CD4-positive, alpha-beta T cell (primary cell): ENCODE data around the gene SNX25. TPM values are rescaled to one million over a fixed set of nuclear protein-coding genes. Genes with fewer than 3 reads are reported as not detected.
A peak's percentile ranks its signal among the peaks of the same experiment; 100 is the strongest.

ENCODE experiments used
- ATAC-seq: fragments of 200-7000 bp; cut with Tn5 transposase; one replicate; pipeline ENCODE4 v1.10.0; 2022; ENCODE audit warnings: mild to moderate bottlenecking; ENCODE audit not compliant: poor library complexity
- CTCF ChIA-PET: fragments of 350-600 bp; sonication (Branson Sonifier 250); formaldehyde crosslinking; loops from one replicate; lab custom pipeline; 2021; ENCODE audit warnings: antibody characterized with exemption, inconsistent platforms; lab: Charles Lee
- POLR2A ChIA-PET: fragments of 350-600 bp; sonication (Branson Sonifier 250); formaldehyde crosslinking; loops from one replicate; lab custom pipeline; 2021; ENCODE audit warnings: antibody characterized with exemption, inconsistent platforms; lab: Charles Lee
- DNase-seq, 14 experiments: peaks; one replicate each; pipeline ENCODE4 v3.0.0-alpha.2; 2013 to 2020; ENCODE audit warnings: mixed read lengths in 2 of 14
- H3K27ac ChIP-seq, 2 donors: one replicate each; pipeline versions ENCODE4 v1.5.1 to v1.7.0; 2013; ENCODE audit warnings: low read length in 2 of 2, low read depth in 1 of 2, mild to moderate bottlenecking in 1 of 2
- H3K27me3 ChIP-seq, 2 experiments: 1 replicate in 1 of 2; 2 replicates in 1 of 2; pipeline versions ENCODE4 v1.6.1 to v1.7.0; 2013; ENCODE audit warnings: low read length in 2 of 2, control low read depth in 1 of 2, mild to moderate bottlenecking in 1 of 2, moderate library complexity in 1 of 2; ENCODE audit not compliant: insufficient read depth in 2 of 2, control insufficient read depth in 1 of 2
- H3K36me3 ChIP-seq: one replicate; pipeline ENCODE4 v1.6.1; 2013; ENCODE audit warnings: low read length, control low read depth; ENCODE audit not compliant: insufficient read depth
- H3K4me1 ChIP-seq: one replicate; pipeline ENCODE4 v1.6.1; 2013; ENCODE audit warnings: low read length, control low read depth; ENCODE audit not compliant: insufficient read depth
- H3K4me3 ChIP-seq: one replicate; pipeline ENCODE4 v1.5.1; 2013; ENCODE audit warnings: mild to moderate bottlenecking, low read length, moderate library complexity
- H3K9me3 ChIP-seq, 2 experiments: 1 replicate in 1 of 2; 2 replicates in 1 of 2; pipeline versions ENCODE4 v1.6.1 to v1.7.0; 2013; ENCODE audit warnings: low read length in 2 of 2, mild to moderate bottlenecking in 2 of 2, control low read depth in 1 of 2, moderate library complexity in 1 of 2; ENCODE audit not compliant: control insufficient read depth in 1 of 2, insufficient read depth in 1 of 2
- H3K27ac Mint-ChIP-seq: one replicate; pipeline ENCODE4 v1.8.0; 2020; ENCODE audit warnings: mixed read lengths
- H3K27me3 Mint-ChIP-seq: one replicate; pipeline ENCODE4 v1.8.0; 2021; ENCODE audit warnings: mixed read lengths
- H3K36me3 Mint-ChIP-seq: one replicate; pipeline ENCODE4 v1.8.0; 2021; ENCODE audit warnings: low read depth, mixed read lengths
- H3K4me1 Mint-ChIP-seq: one replicate; pipeline ENCODE4 v1.8.0; 2021; ENCODE audit warnings: low read depth, mixed read lengths
- H3K4me3 Mint-ChIP-seq: one replicate; pipeline ENCODE4 v1.8.0; 2020; ENCODE audit warnings: mild to moderate bottlenecking, mixed read lengths
- H3K9me3 Mint-ChIP-seq: one replicate; pipeline ENCODE4 v1.8.0; 2020; ENCODE audit warnings: mixed read lengths
- CTCF ChIP-seq: fragments of 200-600 bp; IDR thresholded peaks from one replicate; pipeline ENCODE4 v1.8.0; 2022; ENCODE audit warnings: antibody characterized with exemption, mild to moderate bottlenecking
- intact Hi-C, 2 experiments: fragments of 100-400 bp; cut with DNase I in 1 of 2; cut with micrococcal nuclease in 1 of 2; formaldehyde crosslinking; loops; one replicate each; pipeline versions ENCODE4 v1.15.1 to v1.9.0; 2023 to 2025; cut with DNase I, micrococcal nuclease
- total RNA-seq, 174 experiments: library from RNA in 2 of 174; stranded (reverse) in 2 of 174; gene quantifications; one replicate each; pipeline ENCODE4 v1.2.3 and lab custom pipeline; 2021 to 2026

SNX25 gene
- total RNA-seq, 2 experiments from 2014 or later: 7.9 to 9.1 TPM

- H3K4me3 Mint-ChIP-seq: peak within 1 kb of the TSS; percentile 92
- peak within 1 kb of the TSS; percentile 92 for H3K27ac Mint-ChIP-seq
- DNase-seq (peak in 4 of 14 experiments; percentile 1 to 12 (median 3)), ATAC-seq (no peak)
- no peaks in the 10 kb centered on the region for H3K9me3 Mint-ChIP-seq
- TF ChIP-seq CTCF: no peak
- no peaks in the 10 kb centered on the region for H3K27me3 Mint-ChIP-seq
- Histone ChIP-seq H3K36me3 (peaks cover 9% of the 10 kb centered on the region), H3K4me3 (peak within 1 kb of the TSS; percentile 88), H3K27ac (peak within 1 kb of the TSS; percentile 93 to 97), H3K4me1 (peaks cover 11% of the 10 kb centered on the region), H3K9me3 (no peaks in the 10 kb centered on the region), H3K27me3 (no peaks in the 10 kb centered on the region)
- intact Hi-C loops: loop anchor here (1.0 to 10.0 kb wide), 7 partner anchors 28 to 1892 kb away; partner anchors contain the start of genes CCDC110 (in 1 of the 2), CFAP97 (in 1 of the 2), CYP4V2 (in 1 of the 2) and ING2 (in 1 of the 2)
- H3K36me3 Mint-ChIP-seq: peaks cover 34% of the 10 kb centered on the region
- POLR2A ChIA-PET: interaction anchor here (0.7 to 4.9 kb wide), 15 partner anchors 8 to 794 kb away, joined by 3 to 88 read pairs (median 5); partner anchors contain the start of genes CYP4V2, SNX25 and UFSP2
- H3K4me1 Mint-ChIP-seq: peaks cover 17% of the 10 kb centered on the region
- CTCF ChIA-PET: interaction anchor here (1.8 to 1.9 kb wide), 3 partner anchors 9 to 201 kb away, joined by 4 to 9 read pairs (median 6); partner anchors contain the start of gene UFSP2
Measured at GRCh38 chr4:185396724-185397385, 187.5 kb downstream of the SNX25 start, which contains the start of gene ANKRD37. ANKRD37 (plus strand) TSS chr4:185396841; CDS start chr4:185396924, 83 bp downstream.

GRCh38 chr4:185398618-185399017 is 189.2 kb downstream of the SNX25 start:
- Mint-ChIP-seq H3K4me1 (peaks cover 17% of the 10 kb centered on the region), H3K9me3 (no peaks in the 10 kb centered on the region), H3K27me3 (no peaks in the 10 kb centered on the region), H3K4me3 (peak overlapping the region; percentile 17), H3K36me3 (peaks cover 46% of the 10 kb centered on the region), H3K27ac (peak overlapping the region; percentile 25)
- Histone ChIP-seq H3K4me1 (peaks cover 11% of the 10 kb centered on the region), H3K27ac (no peak overlapping the region), H3K9me3 (no peaks in the 10 kb centered on the region), H3K36me3 (peaks cover 17% of the 10 kb centered on the region), H3K4me3 (no peak overlapping the region), H3K27me3 (no peaks in the 10 kb centered on the region)
- ChIA-PET POLR2A (interaction anchor here (4.9 kb wide), 1 partner anchor 27 kb away, joined by 88 read pairs; the partner anchor contains the start of gene UFSP2), CTCF (interaction anchor here (0.6 to 1.1 kb wide), 2 partner anchors 27 to 1890 kb away, joined by 3 to 4 read pairs; no protein-coding TSS in a partner anchor)
- TF ChIP-seq CTCF: no peak
- no peak for ATAC-seq
- intact Hi-C loops: loop anchor here (1.0 to 10.0 kb wide), 4 partner anchors 27 to 1894 kb away; partner anchors contain the start of genes CFAP97 (in 1 of the 2), CYP4V2 (in 1 of the 2), ING2 (in 1 of the 2) and UFSP2 (in 1 of the 2)
- DNase-seq: no peak

- peak overlapping the region; percentile 25 for H3K27ac Mint-ChIP-seq
- POLR2A ChIA-PET: no interaction called here
- no peaks in the 10 kb centered on the region for H3K9me3 Mint-ChIP-seq
Measured at GRCh38 chr4:185399466-185399865, 190.1 kb downstream of the SNX25 start.

More at GRCh38 chr4:185399466-185399865, 190.1 kb downstream of the SNX25 start:
- CTCF ChIA-PET: no interaction called here
- Mint-ChIP-seq H3K36me3 (peaks cover 51% of the 10 kb centered on the region), H3K4me1 (peaks cover 14% of the 10 kb centered on the region), H3K4me3 (no peak overlapping the region), H3K27me3 (no peaks in the 10 kb centered on the region)
- TF ChIP-seq CTCF: no peak
- no peaks in the 10 kb centered on the region for H3K9me3 ChIP-seq
- no peak overlapping the region for H3K4me3 ChIP-seq
- peaks cover 8% of the 10 kb centered on the region for H3K4me1 ChIP-seq
- H3K27me3 ChIP-seq: no peaks in the 10 kb centered on the region
- peaks cover 17% of the 10 kb centered on the region for H3K36me3 ChIP-seq
- intact Hi-C loops: loop anchor here (5.0 to 10.0 kb wide), 3 partner anchors 197 to 1895 kb away; partner anchors contain the start of genes CFAP97 (in 1 of the 2), CYP4V2 (in 1 of the 2) and ING2 (in 1 of the 2)
- no peak overlapping the region for H3K27ac ChIP-seq
- ATAC-seq (no peak), DNase-seq (no peak)
